Activated naive CD8-positive, alpha-beta T cell (primary cell): ENCODE results near the gene MFSD8.
"Not testable (repeated sequence)": the region's sequence is repeated elsewhere in the genome, so short reads cannot be mapped to it uniquely, and the experiment has no call there.

Experiments used
- H3K27ac Mint-ChIP-seq: one replicate; pipeline ENCODE4 v1.8.0; 2021; ENCODE audit warnings: mixed read lengths
- H3K27me3 Mint-ChIP-seq: one replicate; pipeline ENCODE4 v1.8.0; 2021; ENCODE audit warnings: mixed read lengths
- H3K36me3 Mint-ChIP-seq: one replicate; pipeline ENCODE4 v1.8.0; 2021; ENCODE audit warnings: mixed read lengths
- H3K4me1 Mint-ChIP-seq: one replicate; pipeline ENCODE4 v1.8.0; 2021; ENCODE audit warnings: low read depth, mixed read lengths
- H3K4me3 Mint-ChIP-seq: one replicate; pipeline ENCODE4 v1.8.0; 2021; ENCODE audit warnings: mild to moderate bottlenecking, mixed read lengths
- H3K9me3 Mint-ChIP-seq: one replicate; pipeline ENCODE4 v1.8.0; 2021; ENCODE audit warnings: low read depth, mixed read lengths

Gene MFSD8

DNA sequence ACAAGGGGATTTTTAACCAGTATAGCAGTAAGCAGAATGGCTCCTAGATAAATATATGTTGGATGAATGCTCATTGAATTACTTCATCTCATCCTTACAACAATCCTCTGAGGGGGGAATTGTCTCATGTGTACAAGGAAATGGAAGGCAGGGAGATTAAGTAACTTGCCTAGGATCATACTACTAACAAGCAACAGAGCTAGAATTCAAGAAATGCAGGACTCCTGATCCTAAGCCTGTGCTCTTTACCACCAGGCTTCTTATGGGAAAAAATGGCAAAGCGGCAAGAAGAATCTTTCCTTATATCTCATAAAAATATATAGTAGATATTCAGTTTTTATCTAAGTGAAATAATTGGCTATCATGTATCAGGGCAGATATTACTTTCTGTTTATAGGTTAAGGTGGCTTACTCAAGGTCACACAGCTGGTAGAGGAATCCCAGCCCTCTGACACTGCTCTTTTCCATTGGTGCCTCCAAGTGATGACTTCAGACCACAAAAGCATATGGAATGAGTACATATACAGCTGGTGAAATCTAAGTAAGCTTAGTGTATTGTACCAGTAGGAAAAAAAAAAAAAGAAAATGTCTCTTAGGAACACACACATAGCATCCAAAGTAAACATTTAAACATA, 2.3 kb upstream of the MFSD8 start:
- H3K27ac Mint-ChIP-seq, result no peak overlapping the region
- H3K4me3 Mint-ChIP-seq, result peak overlapping the region; percentile 46
- H3K27me3 Mint-ChIP-seq, result no peaks in the 10 kb centered on the region
- peaks cover 35% of the 10 kb centered on the region for H3K4me1 Mint-ChIP-seq
- H3K36me3 Mint-ChIP-seq, result peaks cover 3% of the 10 kb centered on the region
- H3K9me3 Mint-ChIP-seq, result no peaks in the 10 kb centered on the region

DNA sequence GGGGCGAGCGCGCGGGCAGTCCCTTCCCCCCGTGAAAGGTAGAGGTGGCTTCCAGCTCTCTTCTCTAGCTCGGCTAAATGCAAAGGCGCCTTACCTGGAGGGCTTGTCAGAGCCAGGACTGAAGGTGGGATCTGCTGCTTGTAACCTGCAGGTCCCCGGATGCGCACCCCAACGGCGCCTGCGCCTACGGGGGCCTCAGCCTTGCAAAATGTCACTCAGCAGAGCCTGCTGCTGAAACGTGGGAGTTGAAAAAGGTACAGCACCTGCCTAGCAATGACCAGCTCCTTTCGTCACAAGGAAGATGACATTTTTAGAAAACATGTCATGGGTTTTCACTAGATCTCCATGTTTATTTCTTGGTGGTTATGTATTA, 816 bp upstream of the MFSD8 start:
- H3K4me3 Mint-ChIP-seq, result peak overlapping the region; percentile 96
- peaks cover 3% of the 10 kb centered on the region for H3K36me3 Mint-ChIP-seq
- H3K27me3 Mint-ChIP-seq, result no peaks in the 10 kb centered on the region
- H3K4me1 Mint-ChIP-seq, result peaks cover 40% of the 10 kb centered on the region
- peak overlapping the region; percentile 96 for H3K27ac Mint-ChIP-seq
- no peaks in the 10 kb centered on the region for H3K9me3 Mint-ChIP-seq

DNA sequence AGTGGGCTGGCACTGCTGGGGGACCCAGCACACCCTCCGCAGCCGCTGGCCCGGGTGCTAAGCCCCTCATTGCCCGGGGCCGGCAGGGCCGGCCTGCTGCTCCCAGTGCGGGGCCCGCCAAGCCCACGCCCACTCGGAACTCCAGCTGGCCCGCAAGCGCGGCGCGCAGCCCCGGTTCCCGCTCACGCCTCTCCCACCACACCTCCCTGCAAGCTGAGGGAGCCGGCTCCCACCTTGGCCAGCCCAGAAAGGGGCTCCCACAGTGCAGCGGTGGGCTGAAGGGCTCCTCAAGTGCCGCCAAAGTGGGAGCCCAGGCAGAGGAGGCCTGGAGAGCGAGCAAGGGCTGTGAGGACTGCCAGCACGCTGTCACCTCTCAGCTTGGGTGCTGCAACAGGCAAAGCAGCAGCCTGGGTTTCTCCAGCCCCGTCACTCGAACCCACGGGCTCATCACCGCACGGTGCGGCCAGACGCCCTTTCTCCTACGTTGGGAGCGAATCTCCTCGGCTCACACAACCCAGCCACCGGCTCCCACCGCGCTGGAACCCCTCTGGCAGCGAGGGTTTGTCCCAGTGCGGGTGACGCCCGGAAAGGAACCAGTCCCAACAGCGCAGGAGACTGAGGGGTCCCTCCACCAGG, 429 bp downstream of the MFSD8 start:
- not testable (repeated sequence) for H3K27me3 Mint-ChIP-seq, H3K9me3 Mint-ChIP-seq, H3K36me3 Mint-ChIP-seq
- peaks cover 40% of the 10 kb centered on the region for H3K4me1 Mint-ChIP-seq
- peak overlapping the region; percentile 96 for H3K4me3 Mint-ChIP-seq
- peak overlapping the region; percentile 96 for H3K27ac Mint-ChIP-seq

DNA sequence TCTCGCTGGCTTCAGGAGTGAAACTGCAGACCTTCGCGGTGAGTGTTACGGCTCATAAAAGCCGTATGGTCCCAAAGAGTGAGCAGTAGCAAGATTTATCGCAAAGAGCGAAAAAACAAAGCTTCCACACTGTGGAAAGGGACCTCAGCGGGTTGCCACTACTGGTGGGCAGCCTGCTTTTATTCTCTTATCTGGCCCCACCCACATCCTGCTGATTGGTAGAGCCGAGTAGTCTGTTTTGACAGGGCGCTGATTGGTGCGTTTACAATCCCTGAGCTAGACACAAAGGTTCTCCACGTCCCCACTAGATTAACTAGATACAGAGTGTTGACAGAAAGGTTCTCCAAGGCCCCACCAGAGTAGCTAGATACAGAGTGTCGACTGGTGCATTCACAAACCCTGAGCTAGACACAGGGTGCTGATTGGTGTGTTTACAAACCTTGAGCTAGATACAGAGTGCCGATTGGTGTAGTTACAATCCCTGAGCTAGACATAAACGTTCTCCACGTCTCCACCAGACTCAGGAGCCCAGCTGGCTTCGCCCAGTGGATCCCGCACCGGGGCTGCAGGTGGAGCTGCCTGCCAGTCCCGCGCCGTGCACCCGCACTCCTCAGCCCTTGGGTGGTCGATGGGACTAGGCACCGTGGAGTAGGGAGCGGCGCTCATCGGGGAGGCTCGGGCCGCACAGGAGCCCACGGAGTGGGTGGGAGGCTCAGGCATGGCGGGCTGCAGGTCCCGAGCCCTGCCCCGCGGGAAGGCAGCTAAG, 1.2 kb downstream of the MFSD8 start:
- peak overlapping the region; percentile 68 for H3K27ac Mint-ChIP-seq
- H3K4me3 Mint-ChIP-seq, result peak overlapping the region; percentile 84
- not testable (repeated sequence) for H3K9me3 Mint-ChIP-seq, H3K36me3 Mint-ChIP-seq, H3K27me3 Mint-ChIP-seq
- peaks cover 40% of the 10 kb centered on the region for H3K4me1 Mint-ChIP-seq

DNA sequence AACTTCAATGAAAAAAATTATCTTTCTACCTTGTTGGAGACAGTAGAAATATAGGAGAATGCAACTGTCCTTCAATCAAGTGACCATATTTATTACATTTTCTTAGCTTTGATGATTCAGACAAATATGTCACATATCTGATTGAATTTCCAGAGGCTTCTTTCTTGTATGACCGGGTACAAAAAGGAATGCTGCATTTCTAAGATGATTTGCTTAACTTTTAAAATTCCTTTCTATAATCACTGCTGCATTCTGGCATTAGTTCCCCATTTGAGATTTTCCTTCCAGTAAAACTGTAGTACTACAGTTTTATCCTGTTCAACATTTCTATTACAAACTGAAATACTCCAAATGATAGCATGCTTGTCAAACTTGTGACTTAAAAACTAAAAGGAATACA, 5.2 kb downstream of the MFSD8 start:
- Mint-ChIP-seq H3K9me3 (no peaks in the 10 kb centered on the region), H3K4me3 (no peak overlapping the region), H3K36me3 (peaks cover 3% of the 10 kb centered on the region), H3K27me3 (no peaks in the 10 kb centered on the region), H3K27ac (no peak overlapping the region), H3K4me1 (peaks cover 33% of the 10 kb centered on the region)

DNA sequence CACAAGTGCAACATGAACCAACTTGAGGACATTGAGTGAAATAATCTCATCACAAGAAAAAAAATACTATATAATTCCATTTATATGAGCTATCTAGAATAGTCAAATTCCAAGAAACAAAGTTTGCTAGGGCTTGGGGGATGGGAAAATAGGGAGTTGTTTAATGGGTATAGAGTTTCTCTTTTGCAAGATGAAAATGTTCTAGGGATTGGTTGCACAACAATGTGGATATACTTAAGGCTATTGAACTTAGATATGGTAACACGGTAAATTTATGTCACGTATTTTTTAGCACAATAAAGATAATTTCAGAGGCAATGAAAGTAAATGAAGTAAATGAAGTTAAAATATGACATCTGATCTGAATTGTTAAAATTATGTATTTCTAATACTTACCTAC, 7.9 kb downstream of the MFSD8 start:
- H3K36me3 Mint-ChIP-seq, result peaks cover 2% of the 10 kb centered on the region
- H3K4me1 Mint-ChIP-seq, result peaks cover 20% of the 10 kb centered on the region
- H3K9me3 Mint-ChIP-seq, result no peaks in the 10 kb centered on the region
- H3K4me3 Mint-ChIP-seq, result no peak overlapping the region
- no peak overlapping the region for H3K27ac Mint-ChIP-seq
- no peaks in the 10 kb centered on the region for H3K27me3 Mint-ChIP-seq

DNA sequence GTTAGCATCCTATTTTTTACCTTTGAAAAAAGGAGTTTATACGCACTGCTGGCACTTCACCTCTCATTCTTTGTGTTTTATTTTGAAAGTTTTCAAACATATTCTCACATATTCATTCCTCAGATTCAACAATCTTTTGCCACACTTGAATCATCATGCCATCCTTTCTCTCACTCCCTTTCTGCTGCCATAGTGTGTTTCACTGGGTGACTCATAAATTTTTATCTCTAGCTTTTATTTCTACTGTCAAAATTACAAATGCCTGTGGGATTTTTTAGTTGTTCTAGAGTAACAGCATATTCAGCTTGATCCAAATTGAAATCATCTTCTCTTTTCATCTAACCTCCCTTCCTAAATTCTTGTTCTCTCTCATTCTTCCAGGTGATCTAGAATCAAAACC, 28.0 kb downstream of the MFSD8 start:
- Mint-ChIP-seq H3K27ac (no peak overlapping the region), H3K4me1 (peaks cover 2% of the 10 kb centered on the region), H3K4me3 (no peak overlapping the region), H3K9me3 (no peaks in the 10 kb centered on the region), H3K36me3 (peaks cover 4% of the 10 kb centered on the region), H3K27me3 (no peaks in the 10 kb centered on the region)

DNA sequence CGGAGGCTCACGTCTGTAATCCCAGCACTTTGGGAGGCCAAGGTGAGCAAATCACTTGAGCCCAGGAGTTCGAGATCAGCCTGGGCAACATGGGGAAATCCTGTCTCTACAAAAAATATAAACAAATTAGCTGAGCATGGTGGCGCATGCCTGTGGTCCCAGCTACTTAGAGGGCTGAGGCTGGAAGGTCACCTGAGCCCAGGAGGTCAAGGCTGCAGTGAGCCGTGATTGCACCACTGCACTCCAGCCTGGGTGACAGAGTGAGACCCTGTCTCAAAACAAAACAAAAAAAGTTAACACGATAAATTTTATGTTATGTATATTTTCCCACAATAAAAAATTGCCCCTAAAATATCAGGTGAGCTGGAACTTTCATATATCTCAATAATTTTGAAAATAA, 33.1 kb downstream of the MFSD8 start:
- not testable (repeated sequence) for H3K27ac Mint-ChIP-seq, H3K9me3 Mint-ChIP-seq, H3K27me3 Mint-ChIP-seq, H3K4me3 Mint-ChIP-seq, H3K36me3 Mint-ChIP-seq, H3K4me1 Mint-ChIP-seq

DNA sequence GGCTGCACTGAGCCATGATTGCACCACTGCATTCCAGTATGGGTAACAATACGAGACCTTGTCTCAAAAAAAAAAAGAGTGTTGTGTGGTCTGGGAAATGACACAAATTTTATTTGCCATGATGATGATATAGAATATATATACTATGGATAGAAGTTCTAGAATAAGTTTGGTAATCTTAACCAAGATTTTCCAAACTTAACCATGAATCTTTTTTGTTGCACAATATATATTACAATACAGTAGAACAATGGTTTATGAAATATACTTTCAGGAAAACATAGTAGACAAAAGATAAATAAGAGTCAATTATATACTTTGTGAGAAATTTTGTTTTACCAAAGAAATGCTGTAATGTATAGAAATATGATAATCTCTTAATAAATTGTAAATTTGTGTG, 34.8 kb downstream of the MFSD8 start:
- Mint-ChIP-seq H3K4me3 (no peak overlapping the region), H3K9me3 (no peaks in the 10 kb centered on the region), H3K36me3 (peaks cover 19% of the 10 kb centered on the region), H3K4me1 (peaks cover 2% of the 10 kb centered on the region), H3K27ac (no peak overlapping the region), H3K27me3 (no peaks in the 10 kb centered on the region)

DNA sequence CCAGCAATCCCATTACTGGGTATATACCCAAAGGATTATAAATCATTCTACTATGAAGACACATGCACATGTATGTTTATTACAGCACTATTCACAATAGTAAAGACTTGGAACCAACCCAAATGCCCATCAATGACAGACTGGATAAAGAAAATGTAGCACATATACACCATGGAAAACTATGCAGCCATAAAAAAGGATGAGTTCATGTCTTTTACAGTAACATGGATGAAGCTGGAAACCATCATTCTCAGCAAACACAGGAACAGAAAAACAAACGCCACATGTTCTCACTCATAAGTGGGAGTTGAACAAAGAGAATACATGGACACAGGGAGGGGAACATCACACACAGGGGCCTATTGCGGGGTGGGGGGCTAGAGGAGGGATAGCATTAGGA, 39.3 kb downstream of the MFSD8 start:
- H3K9me3 Mint-ChIP-seq, H3K4me1 Mint-ChIP-seq, H3K27me3 Mint-ChIP-seq, H3K4me3 Mint-ChIP-seq: not testable (repeated sequence)
- Mint-ChIP-seq H3K27ac (peak overlapping the region; percentile 50), H3K36me3 (peaks cover 26% of the 10 kb centered on the region)

DNA sequence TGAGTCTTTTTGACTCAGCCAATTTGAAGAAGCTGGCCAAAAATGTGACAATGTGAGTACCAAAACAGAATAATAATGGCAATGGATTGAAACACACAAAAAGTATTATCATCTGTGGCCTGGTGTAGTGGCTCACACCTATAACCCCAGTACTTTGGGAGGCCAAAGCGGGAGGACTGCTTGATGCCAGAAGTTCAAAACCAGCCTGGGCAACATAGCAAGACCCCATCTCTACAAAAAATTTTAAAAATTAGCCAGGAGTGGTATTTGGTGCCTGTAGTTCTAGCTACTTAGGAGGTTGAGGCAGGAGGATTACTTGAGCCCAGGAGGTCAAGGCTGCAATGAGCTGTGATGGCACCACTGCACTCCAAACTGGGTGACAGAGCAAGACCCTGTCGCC, 42.7 kb downstream of the MFSD8 start:
- no peak overlapping the region for H3K27ac Mint-ChIP-seq
- H3K27me3 Mint-ChIP-seq, result no peaks in the 10 kb centered on the region
- no peak overlapping the region for H3K4me3 Mint-ChIP-seq
- H3K9me3 Mint-ChIP-seq, result no peaks in the 10 kb centered on the region
- H3K36me3 Mint-ChIP-seq, result peaks cover 29% of the 10 kb centered on the region
- peaks cover 3% of the 10 kb centered on the region for H3K4me1 Mint-ChIP-seq

DNA sequence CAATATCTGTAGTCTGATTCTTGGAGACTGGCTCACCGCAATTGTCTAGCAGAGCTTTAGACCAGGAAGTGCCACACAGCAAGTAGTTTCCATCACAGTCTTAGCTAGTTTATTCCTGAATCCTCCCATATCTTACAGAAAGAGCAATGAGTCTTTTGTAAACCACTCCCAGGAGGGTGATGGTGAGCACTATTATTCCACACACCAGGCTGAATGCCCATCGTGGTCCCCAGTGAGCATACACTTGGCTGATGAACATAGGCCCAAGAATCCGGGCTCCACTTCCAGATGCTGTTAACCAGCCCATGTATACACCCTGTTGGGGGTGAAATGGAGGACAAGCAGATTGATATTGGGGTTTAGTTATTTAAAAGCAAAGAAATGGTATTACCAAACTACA, 44.5 kb downstream of the MFSD8 start:
- Mint-ChIP-seq H3K36me3 (peaks cover 25% of the 10 kb centered on the region), H3K4me1 (peaks cover 3% of the 10 kb centered on the region), H3K27me3 (no peaks in the 10 kb centered on the region), H3K27ac (no peak overlapping the region), H3K4me3 (no peak overlapping the region), H3K9me3 (no peaks in the 10 kb centered on the region)

DNA sequence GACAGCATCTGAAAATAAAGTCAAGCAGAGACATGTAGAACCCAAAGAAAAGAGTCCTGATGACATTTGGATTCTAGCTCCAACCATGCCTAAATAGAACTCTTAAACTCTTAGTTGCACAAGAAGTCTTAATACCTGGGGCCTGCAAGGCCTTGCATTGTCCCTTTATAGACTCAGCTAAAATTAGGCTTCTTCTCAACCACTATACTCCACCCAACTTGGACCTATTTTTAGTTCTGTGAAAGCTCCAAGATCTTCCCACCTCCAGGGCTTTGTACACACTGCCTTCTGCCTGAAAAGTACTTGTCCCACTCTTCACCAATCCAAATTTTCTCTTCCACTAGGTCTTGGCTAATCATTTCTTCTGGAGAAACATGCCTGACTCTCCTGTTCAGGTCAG, 47.8 kb downstream of the MFSD8 start:
- no peaks in the 10 kb centered on the region for H3K4me1 Mint-ChIP-seq

DNA sequence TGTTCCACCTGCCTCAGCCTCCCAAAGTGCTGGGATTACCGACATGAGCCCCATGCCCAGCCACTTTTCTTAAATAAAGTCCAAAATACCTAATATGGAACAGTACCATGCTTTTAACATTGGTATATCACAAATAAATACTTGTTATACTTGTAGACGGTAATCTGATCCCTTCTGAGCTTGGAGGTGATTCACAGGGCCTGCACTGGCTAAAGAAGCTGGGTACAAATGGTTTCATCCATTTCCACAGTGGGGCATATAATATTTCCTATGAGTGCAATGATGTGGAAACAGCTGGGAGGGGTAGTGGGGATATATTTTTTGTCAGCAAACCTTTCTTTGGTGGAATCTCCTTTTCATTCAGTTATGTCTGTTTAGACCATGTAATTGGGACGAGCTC, 48.5 kb downstream of the MFSD8 start:
- Mint-ChIP-seq H3K36me3 (peaks cover 16% of the 10 kb centered on the region), H3K27ac (no peak overlapping the region), H3K4me1 (no peaks in the 10 kb centered on the region), H3K4me3 (no peak overlapping the region), H3K9me3 (no peaks in the 10 kb centered on the region), H3K27me3 (no peaks in the 10 kb centered on the region)

More for the DNA sequence above, 47.8 kb downstream of the MFSD8 start:
- Mint-ChIP-seq H3K27ac (no peak overlapping the region), H3K9me3 (no peaks in the 10 kb centered on the region), H3K4me3 (no peak overlapping the region), H3K27me3 (no peaks in the 10 kb centered on the region), H3K36me3 (peaks cover 17% of the 10 kb centered on the region)

DNA sequence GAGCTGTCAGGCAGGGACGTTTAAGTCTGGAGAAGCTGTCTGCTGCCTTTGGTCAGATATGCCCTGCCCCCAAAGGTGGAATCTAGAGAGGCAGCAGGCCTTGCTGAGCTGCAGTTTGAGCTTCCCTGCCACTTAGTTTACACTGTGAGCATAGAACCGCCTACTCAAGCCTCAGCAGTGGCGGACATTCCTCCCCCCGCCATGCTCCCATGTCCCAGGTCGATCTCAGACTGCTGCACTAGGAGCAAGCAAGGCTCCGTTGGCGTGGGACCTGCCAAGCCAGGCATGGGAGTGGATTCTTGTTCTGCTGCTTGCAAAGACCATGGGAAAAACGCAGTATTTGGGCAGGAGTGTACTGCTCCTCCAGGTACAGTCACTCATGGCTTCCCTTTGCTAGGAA, 59.9 kb downstream of the MFSD8 start:
- peaks cover 3% of the 10 kb centered on the region for H3K9me3 Mint-ChIP-seq
- H3K4me1 Mint-ChIP-seq, result no peaks in the 10 kb centered on the region
- no peak overlapping the region for H3K4me3 Mint-ChIP-seq
- no peaks in the 10 kb centered on the region for H3K27me3 Mint-ChIP-seq
- no peak overlapping the region for H3K27ac Mint-ChIP-seq
- peaks cover 6% of the 10 kb centered on the region for H3K36me3 Mint-ChIP-seq

DNA sequence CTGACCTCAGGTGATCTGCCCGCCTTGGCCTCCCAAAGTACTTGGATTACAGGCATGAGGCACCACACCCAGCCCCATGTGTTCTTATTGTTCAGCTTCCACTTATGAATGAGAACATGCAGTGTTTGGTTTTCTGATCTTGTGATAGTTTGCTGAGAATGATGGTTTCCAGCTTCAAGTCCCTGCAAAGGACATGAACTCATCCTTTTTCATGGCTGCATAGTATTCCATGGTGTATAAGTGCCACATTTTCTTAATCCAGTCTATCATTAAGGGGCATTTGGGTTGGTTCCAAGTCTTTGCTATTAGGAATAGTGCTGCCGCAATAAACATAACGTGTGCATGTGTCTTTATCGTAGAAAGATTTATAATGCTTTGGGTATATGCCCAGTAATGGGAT, 65.3 kb downstream of the MFSD8 start:
- H3K4me1 Mint-ChIP-seq, H3K9me3 Mint-ChIP-seq: not testable (repeated sequence)
- H3K36me3 Mint-ChIP-seq, result peaks cover 12% of the 10 kb centered on the region

More for the DNA sequence above, 65.3 kb downstream of the MFSD8 start:
- not testable (repeated sequence) for H3K4me3 Mint-ChIP-seq, H3K27ac Mint-ChIP-seq, H3K27me3 Mint-ChIP-seq
